Vagina (tissue), 2 donors: ENCODE data around the gene TTC34.

ENCODE experiments used
- CTCF ChIP-seq, 3 experiments: fragments of 450-650 bp in 2 of 3; fragments of 200-600 bp in 1 of 3; sonication (generic) in 1 of 3; IDR thresholded peaks; one replicate each; pipeline ENCODE4 v1.5.1; 2017 to 2019; ENCODE audit warnings: antibody characterized with exemption in 3 of 3, mild to moderate bottlenecking in 2 of 3, moderate library complexity in 2 of 3
- POLR2A ChIP-seq, 2 donors: fragments of 450-650 bp; IDR thresholded peaks; one replicate each; pipeline ENCODE4 v1.6.1; 2017; ENCODE audit warnings: antibody characterized with exemption in 2 of 2, mild to moderate bottlenecking in 2 of 2, moderate library complexity in 2 of 2
- POLR2AphosphoS5 ChIP-seq, 2 donors: sonication (generic); formaldehyde crosslinking; IDR thresholded peaks; one replicate each; pipeline ENCODE4 v1.9.0; 2017; ENCODE audit warnings: antibody characterized with exemption in 2 of 2, mild to moderate bottlenecking in 2 of 2, low read depth in 1 of 2; ENCODE audit not compliant: insufficient read depth in 1 of 2

- TF ChIP-seq CTCF (IDR thresholded peaks at IDR 0.05) (no peak), POLR2AphosphoS5 (IDR thresholded peaks at IDR 0.05; ENCODE audit: insufficient read depth in 1 of 2, low read depth in 1 of 2) (no peak), POLR2A (IDR thresholded peaks at IDR 0.05) (no peak)
Measured at GRCh38 chr1:2806591-2806990, 5.1 kb upstream of the TTC34 start.
